ENCODE results near the gene POU2F3. TPM values are rescaled to one million over a fixed set of nuclear protein-coding genes. Genes with fewer than 3 reads are reported as not detected.
A peak's percentile ranks its signal among the peaks of the same experiment; 100 is the strongest.

POU2F3 gene
- total and polyA plus RNA-seq, 5 donors = 0.05 to 0.31 (median 0.20) TPM; not detected in 1

GRCh38 chr11:120256779-120257178 lies 16.8 kb downstream of the POU2F3 start:
- Histone ChIP-seq H3K4me1 (ENCODE audit: control insufficient read depth, insufficient read depth, low read length) (peaks cover 2% of the 10 kb centered on the region), H3K4me3 (ENCODE audit: low read length) (no peak overlapping the region), H3K9me3 (ENCODE audit: control insufficient read depth, low read length) (no peaks in the 10 kb centered on the region), H3K27me3 (ENCODE audit: control insufficient read depth, insufficient read depth) (no peaks in the 10 kb centered on the region), H3K27ac (ENCODE audit: low read length) (no peak overlapping the region)
- no peak for ATAC-seq
- WGBS = 85% methylated on average over 2 of the region's 2 CpGs
- DNase-seq = no peak
- intact Hi-C loops (cut with DNase I) = no loop called here

DNA sequence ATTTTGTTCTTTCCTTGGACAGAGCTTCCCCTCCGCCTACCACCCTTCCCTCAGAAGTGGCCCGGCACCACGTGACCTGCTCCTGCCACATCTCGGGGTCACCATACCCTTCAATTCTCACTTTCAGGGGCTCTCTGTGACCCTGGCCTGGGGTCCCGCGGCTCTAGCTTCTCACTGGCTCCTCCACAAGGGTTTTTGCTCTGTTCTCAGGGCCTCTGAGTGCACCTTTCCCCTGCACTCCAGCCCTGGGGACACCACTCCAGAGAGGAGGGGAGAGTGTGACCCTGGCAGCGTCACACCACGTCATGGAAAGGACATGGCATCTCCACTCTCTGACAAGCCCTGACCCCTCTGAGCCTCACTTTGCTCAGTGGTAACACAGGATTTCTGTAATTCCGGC lies 17.4 kb downstream of the POU2F3 start:
- H3K27me3 ChIP-seq (ENCODE audit: control insufficient read depth, insufficient read depth) = no peaks in the 10 kb centered on the region
- intact Hi-C loops (cut with DNase I) = no loop called here

DNA sequence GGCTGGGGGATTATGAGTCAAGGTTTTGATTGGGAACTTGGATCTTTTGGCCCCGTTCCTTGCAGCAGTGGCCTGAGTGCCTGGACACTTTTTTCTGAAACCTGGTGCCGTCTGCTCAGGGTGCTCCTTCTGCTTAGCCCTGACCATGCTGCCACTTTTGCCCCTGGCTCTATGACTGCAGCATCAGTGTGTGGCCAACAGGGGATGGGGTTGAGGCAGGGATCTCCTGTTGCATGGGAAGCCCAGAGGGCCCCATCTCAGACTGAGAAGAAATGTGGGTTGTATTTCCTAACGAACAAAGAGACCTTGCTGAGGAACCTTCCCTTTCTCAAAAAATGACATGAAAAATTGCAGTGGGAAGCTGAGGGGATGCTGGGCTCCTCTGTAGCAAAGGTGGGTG lies 18.7 kb downstream of the POU2F3 start:
- DNase-seq (no peak), ATAC-seq (no peak)
- Histone ChIP-seq H3K27ac (ENCODE audit: low read length) (no peak overlapping the region), H3K9me3 (ENCODE audit: control insufficient read depth, low read length) (no peaks in the 10 kb centered on the region), H3K27me3 (ENCODE audit: control insufficient read depth, insufficient read depth) (no peaks in the 10 kb centered on the region), H3K4me3 (ENCODE audit: low read length) (no peak overlapping the region), H3K4me1 (ENCODE audit: control insufficient read depth, insufficient read depth, low read length) (peaks cover 2% of the 10 kb centered on the region)
- 86% methylated on average over 3 of the region's 3 CpGs for WGBS
- intact Hi-C loops (cut with DNase I) = no loop called here

More for the DNA sequence above, 17.4 kb downstream of the POU2F3 start:
- WGBS = 79% methylated on average over 9 of the region's 9 CpGs
- ATAC-seq (peak in 1 of 2 donors; percentile 34), DNase-seq (no peak)
- H3K4me3 ChIP-seq (ENCODE audit: low read length) = no peak overlapping the region
- H3K27ac ChIP-seq (ENCODE audit: low read length) = no peak overlapping the region
- H3K4me1 ChIP-seq (ENCODE audit: control insufficient read depth, insufficient read depth, low read length) = peaks cover 2% of the 10 kb centered on the region
- no peaks in the 10 kb centered on the region for H3K9me3 ChIP-seq (ENCODE audit: control insufficient read depth, low read length)

- WGBS = 91% methylated on average over 3 of the region's 3 CpGs
Observed at GRCh38 chr11:120259241-120259640, 19.3 kb downstream of the POU2F3 start.

DNA sequence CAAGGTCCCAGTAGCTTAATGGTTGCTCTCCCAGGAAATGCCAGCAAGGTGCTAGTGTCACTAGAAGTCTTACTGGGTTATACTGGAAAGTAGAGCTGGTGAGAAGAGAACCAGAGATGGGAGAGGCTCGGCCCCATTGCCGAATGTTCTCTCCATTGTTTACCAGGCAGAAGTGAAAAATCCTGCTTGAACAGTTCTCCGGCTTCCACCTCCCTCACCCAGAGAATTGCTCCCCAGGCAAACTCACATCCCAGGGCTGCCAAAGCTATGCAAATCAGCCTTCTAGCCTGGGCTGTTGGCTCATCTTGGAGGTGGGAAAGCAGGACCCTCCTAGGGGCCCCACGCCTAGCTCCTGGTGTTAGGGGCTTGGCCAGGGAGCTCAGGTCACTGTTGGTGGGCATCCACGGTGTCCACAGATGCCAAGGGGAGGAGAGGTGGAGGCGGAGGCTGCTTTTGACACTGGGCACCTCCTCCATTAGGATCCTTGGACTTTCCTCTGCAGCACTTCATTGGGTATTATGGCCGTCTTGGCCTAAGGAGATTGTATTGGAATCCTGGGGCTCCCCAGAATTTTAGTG lies 20.1 kb downstream of the POU2F3 start:
- intact Hi-C loops (cut with DNase I) = no loop called here
- Histone ChIP-seq H3K4me3 (ENCODE audit: low read length) (no peak overlapping the region), H3K4me1 (ENCODE audit: control insufficient read depth, insufficient read depth, low read length) (peaks cover 2% of the 10 kb centered on the region), H3K27me3 (ENCODE audit: control insufficient read depth, insufficient read depth) (no peaks in the 10 kb centered on the region), H3K9me3 (ENCODE audit: control insufficient read depth, low read length) (no peaks in the 10 kb centered on the region), H3K27ac (ENCODE audit: low read length) (no peak overlapping the region)
- ATAC-seq (no peak), DNase-seq (no peak)
- WGBS = 88% methylated on average over 7 of the region's 7 CpGs

More at GRCh38 chr11:120259241-120259640, 19.3 kb downstream of the POU2F3 start:
- intact Hi-C loops (cut with DNase I) = no loop called here
- no peak for ATAC-seq
- no peaks in the 10 kb centered on the region for H3K9me3 ChIP-seq (ENCODE audit: control insufficient read depth, low read length)
- H3K27me3 ChIP-seq (ENCODE audit: control insufficient read depth, insufficient read depth) = no peaks in the 10 kb centered on the region
- H3K27ac ChIP-seq (ENCODE audit: low read length) = no peak overlapping the region
- no peak overlapping the region for H3K4me3 ChIP-seq (ENCODE audit: low read length)
- DNase-seq = no peak
- peaks cover 2% of the 10 kb centered on the region for H3K4me1 ChIP-seq (ENCODE audit: control insufficient read depth, insufficient read depth, low read length)

DNA sequence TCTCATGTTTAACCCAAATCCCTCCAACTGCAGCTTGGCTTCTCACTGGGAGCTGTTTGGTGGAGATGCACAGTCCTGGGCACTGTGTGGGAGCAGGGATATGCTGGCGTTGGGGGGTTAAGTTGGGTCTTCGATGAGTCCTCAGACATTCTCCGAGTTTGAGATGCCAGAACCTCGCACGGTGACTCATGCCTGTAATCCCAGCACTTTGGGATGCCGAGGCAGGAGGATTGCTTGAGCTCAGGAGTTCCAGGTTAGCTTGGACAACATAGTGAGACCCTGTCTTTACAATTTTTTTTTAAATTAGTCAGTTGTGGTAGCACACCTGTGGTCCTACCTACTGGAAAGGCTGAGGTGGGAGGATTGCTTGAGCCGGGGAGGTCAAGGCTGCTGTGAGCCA lies 20.7 kb downstream of the POU2F3 start:
- intact Hi-C loops (cut with DNase I) = no loop called here
- no peak for DNase-seq
- ATAC-seq = no peak
- Histone ChIP-seq H3K4me3 (ENCODE audit: low read length) (no peak overlapping the region), H3K9me3 (ENCODE audit: control insufficient read depth, low read length) (no peaks in the 10 kb centered on the region), H3K4me1 (ENCODE audit: control insufficient read depth, insufficient read depth, low read length) (peaks cover 2% of the 10 kb centered on the region), H3K27ac (ENCODE audit: low read length) (no peak overlapping the region), H3K27me3 (ENCODE audit: control insufficient read depth, insufficient read depth) (no peaks in the 10 kb centered on the region)
- 87% methylated on average over 7 of the region's 7 CpGs for WGBS

DNA sequence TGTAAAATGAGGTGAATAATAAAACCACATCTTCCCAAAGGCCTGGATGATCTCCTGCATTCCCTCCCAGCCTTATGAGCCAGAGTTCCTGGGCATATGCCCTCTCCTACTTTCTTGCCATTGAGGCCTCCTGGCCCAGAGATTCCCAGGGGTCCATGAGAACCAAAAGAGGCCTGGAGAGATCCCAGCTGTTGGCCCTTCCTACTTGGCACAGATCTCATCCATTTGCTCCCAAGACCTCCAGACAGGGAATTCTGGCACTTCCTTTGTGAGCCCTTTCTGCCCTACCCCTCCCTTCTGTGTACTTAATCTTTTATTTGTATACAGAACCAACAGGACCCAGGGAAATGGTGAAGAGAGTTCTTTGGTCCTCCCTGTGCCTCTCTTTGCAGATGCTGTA lies 21.4 kb downstream of the POU2F3 start:
- H3K27ac ChIP-seq (ENCODE audit: low read length) = no peak overlapping the region
- no peaks in the 10 kb centered on the region for H3K9me3 ChIP-seq (ENCODE audit: control insufficient read depth, low read length)
- intact Hi-C loops (cut with DNase I) = no loop called here
- peaks cover 2% of the 10 kb centered on the region for H3K4me1 ChIP-seq (ENCODE audit: control insufficient read depth, insufficient read depth, low read length)
- DNase-seq (no peak), ATAC-seq (peak in 1 of 2 donors; percentile 24)
- no peaks in the 10 kb centered on the region for H3K27me3 ChIP-seq (ENCODE audit: control insufficient read depth, insufficient read depth)
- no peak overlapping the region for H3K4me3 ChIP-seq (ENCODE audit: low read length)

- no peak overlapping the region for H3K27ac ChIP-seq (ENCODE audit: low read length)
- H3K27me3 ChIP-seq (ENCODE audit: control insufficient read depth, insufficient read depth) = no peaks in the 10 kb centered on the region
- DNase-seq (no peak), ATAC-seq (no peak)
- H3K4me1 ChIP-seq (ENCODE audit: control insufficient read depth, insufficient read depth, low read length) = no peaks in the 10 kb centered on the region
- intact Hi-C loops (cut with DNase I) = no loop called here
- no peaks in the 10 kb centered on the region for H3K9me3 ChIP-seq (ENCODE audit: control insufficient read depth, low read length)
- WGBS = 82% methylated on average over 3 of the region's 3 CpGs
- H3K4me3 ChIP-seq (ENCODE audit: low read length) = no peak overlapping the region
Observed at GRCh38 chr11:120261931-120262330, 22.0 kb downstream of the POU2F3 start.

DNA sequence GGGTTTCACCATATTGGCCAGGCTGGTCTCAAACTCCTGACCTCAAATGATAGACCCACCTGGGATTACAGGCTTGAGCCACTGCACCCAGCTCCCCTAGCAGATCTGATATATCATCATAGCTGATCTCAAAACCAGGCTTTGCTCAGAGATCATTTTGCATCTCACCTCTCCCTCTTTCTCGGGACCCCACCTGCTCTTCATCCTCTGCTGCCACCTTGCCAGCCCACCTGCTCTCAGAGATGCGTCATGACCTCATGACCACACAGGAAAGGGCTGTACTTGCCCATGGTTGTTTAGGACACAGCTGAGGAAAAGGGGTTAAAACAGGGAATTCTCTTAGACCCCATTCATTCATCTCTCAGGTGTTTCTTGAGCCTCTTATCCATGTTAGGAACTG lies 27.4 kb downstream of the POU2F3 start:
- H3K9me3 ChIP-seq (ENCODE audit: control insufficient read depth, low read length) = no peaks in the 10 kb centered on the region
- intact Hi-C loops (cut with DNase I) = no loop called here
- H3K4me3 ChIP-seq (ENCODE audit: low read length) = no peak overlapping the region
- H3K27ac ChIP-seq (ENCODE audit: low read length) = no peak overlapping the region
- H3K4me1 ChIP-seq (ENCODE audit: control insufficient read depth, insufficient read depth, low read length) = no peaks in the 10 kb centered on the region
- no peaks in the 10 kb centered on the region for H3K27me3 ChIP-seq (ENCODE audit: control insufficient read depth, insufficient read depth)
- ATAC-seq = no peak
- 77% methylated on average over 2 of the region's 2 CpGs for WGBS
- no peak for DNase-seq

DNA sequence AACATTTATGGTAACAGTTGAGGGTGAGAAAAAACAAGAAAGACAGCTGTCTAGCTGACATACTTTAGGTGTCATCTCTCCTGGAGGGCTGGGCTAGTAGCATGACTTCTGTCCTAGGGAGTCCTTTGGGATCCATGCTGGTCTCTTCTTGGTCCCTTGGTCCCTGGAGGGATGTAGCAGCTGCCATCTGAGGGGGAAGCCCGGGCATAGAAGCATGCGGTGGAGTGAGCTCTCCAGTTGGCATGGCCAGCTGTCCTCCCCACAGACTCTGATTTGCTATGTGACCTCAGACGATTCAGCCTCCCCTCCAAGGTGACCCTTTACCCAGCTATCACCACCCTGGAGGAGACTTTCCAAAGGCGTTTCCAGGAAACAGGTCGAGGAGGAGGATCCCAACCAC lies 28.7 kb downstream of the POU2F3 start:
- Histone ChIP-seq H3K4me1 (ENCODE audit: control insufficient read depth, insufficient read depth, low read length) (no peaks in the 10 kb centered on the region), H3K4me3 (ENCODE audit: low read length) (no peak overlapping the region), H3K27ac (ENCODE audit: low read length) (no peak overlapping the region), H3K9me3 (ENCODE audit: control insufficient read depth, low read length) (no peaks in the 10 kb centered on the region), H3K27me3 (ENCODE audit: control insufficient read depth, insufficient read depth) (no peaks in the 10 kb centered on the region)
- intact Hi-C loops (cut with DNase I) = no loop called here
- ATAC-seq (no peak), DNase-seq (no peak)
- 64% methylated on average over 5 of the region's 5 CpGs for WGBS

- Histone ChIP-seq H3K27ac (ENCODE audit: low read length) (no peak overlapping the region), H3K4me1 (ENCODE audit: control insufficient read depth, insufficient read depth, low read length) (no peaks in the 10 kb centered on the region), H3K27me3 (ENCODE audit: control insufficient read depth, insufficient read depth) (no peaks in the 10 kb centered on the region), H3K9me3 (ENCODE audit: control insufficient read depth, low read length) (no peaks in the 10 kb centered on the region), H3K4me3 (ENCODE audit: low read length) (no peak overlapping the region)
- ATAC-seq (no peak), DNase-seq (no peak)
- intact Hi-C loops (cut with DNase I) = no loop called here
- 65% methylated on average over 1 of the region's 1 CpG for WGBS
Observed at GRCh38 chr11:120270386-120270785, 30.4 kb downstream of the POU2F3 start.

GRCh38 chr11:120271672-120272071 lies 31.7 kb downstream of the POU2F3 start:
- H3K27ac ChIP-seq (ENCODE audit: low read length) = no peak overlapping the region
- intact Hi-C loops (cut with DNase I) = no loop called here
- H3K4me1 ChIP-seq (ENCODE audit: control insufficient read depth, insufficient read depth, low read length) = no peaks in the 10 kb centered on the region
- DNase-seq = no peak
- H3K9me3 ChIP-seq (ENCODE audit: control insufficient read depth, low read length) = no peaks in the 10 kb centered on the region
- no peak overlapping the region for H3K4me3 ChIP-seq (ENCODE audit: low read length)
- ATAC-seq = no peak
- H3K27me3 ChIP-seq (ENCODE audit: control insufficient read depth, insufficient read depth) = no peaks in the 10 kb centered on the region
- WGBS = 77% methylated on average over 5 of the region's 5 CpGs
